HCT116 (cell line): Measurements from ENCODE around the gene ZNF655. TPM values are rescaled to one million over a fixed set of nuclear protein-coding genes. Genes with fewer than 3 reads are reported as not detected.

Experiments used
- ATAC-seq: fragments of 200-7000 bp; cut with Tn5 transposase; 2 replicates; pipeline ENCODE4 v1.9.1; 2020; ENCODE audit warnings: mild to moderate bottlenecking, moderate library complexity
- BruUV-seq: library from RNA; stranded (reverse); fragments of 400-500 nt; replicated peaks from 2 replicates; lab custom pipeline; 2021; lab: Mats Ljungman, UMichigan
- CTCF ChIA-PET: fragments of 300-600 bp; sonication (Branson Sonifier 250); formaldehyde crosslinking; loops from one replicate; lab custom pipeline; 2021; ENCODE audit warnings: antibody characterized with exemption; lab: Charles Lee
- POLR2A ChIA-PET: fragments of 300-600, 350-600 bp; sonication (Branson Sonifier 250); formaldehyde crosslinking; loops from one replicate; lab custom pipeline; 2021; ENCODE audit warnings: antibody characterized with exemption; lab: Charles Lee
- RAD21 ChIA-PET, 2 experiments: fragments of 300-600 bp; sonication (Branson Sonifier 250); formaldehyde crosslinking; loops; one replicate each; lab custom pipeline; 2023; ENCODE audit warnings: low total read pairs in 2 of 2; ENCODE audit not compliant: uncharacterized antibody in 2 of 2, unreplicated experiment in 2 of 2, low non-redundant PET in 1 of 2; lab: Charles Lee
- DNase-seq: peaks from one replicate; pipeline ENCODE4 v3.0.0-alpha.2; 2010; ENCODE audit warnings: low read depth, low spot score
- H2AFZ ChIP-seq: fragments of 200-600 bp; shearing (Covaris generic), sonication (generic); 2 replicates; pipeline ENCODE4 v1.6.1; 2017; ENCODE audit warnings: low read depth, mixed run types, mixed read lengths, antibody characterized with exemption, low read length; ENCODE audit not compliant: poor library complexity, severe bottlenecking
- H3K27ac ChIP-seq: 2 replicates; pipeline ENCODE4 v1.5.1; 2012; ENCODE audit warnings: low read depth, low read length
- H3K27me3 ChIP-seq: fragments of 200-600 bp; sonication (generic); 2 replicates; pipeline ENCODE4 v1.6.1; 2016; ENCODE audit warnings: mixed run types, low read length, mixed read lengths; ENCODE audit not compliant: insufficient read depth
- H3K36me3 ChIP-seq, 2 experiments: fragments of 200-500 bp in 1 of 2; fragments of 200-600 bp in 1 of 2; sonication (Bioruptor generic) in 1 of 2; sonication (generic) in 1 of 2; 2 replicates each; pipeline versions ENCODE4 v1.5.1 to v1.6.1; 2014 to 2016; ENCODE audit warnings: low read length in 2 of 2, inconsistent platforms in 1 of 2, mixed read lengths in 1 of 2, mixed run types in 1 of 2; ENCODE audit not compliant: insufficient read depth in 2 of 2, control insufficient read depth in 1 of 2
- H3K4me1 ChIP-seq, 2 experiments: fragments of 200-600 bp in 1 of 2; sonication (generic) in 1 of 2; 2 replicates each; pipeline versions ENCODE4 v1.5.1 to v1.6.1; 2012 to 2017; ENCODE audit warnings: low read length in 2 of 2, inconsistent platforms in 1 of 2, mild to moderate bottlenecking in 1 of 2, mixed read lengths in 1 of 2, mixed run types in 1 of 2, moderate library complexity in 1 of 2; ENCODE audit not compliant: insufficient read depth in 2 of 2, control insufficient read depth in 1 of 2
- H3K4me2 ChIP-seq: fragments of 200-600 bp; sonication (generic); 2 replicates; pipeline ENCODE4 v1.6.1; 2017; ENCODE audit warnings: mixed run types, low read length, mixed read lengths
- H3K4me3 ChIP-seq, 2 experiments: fragments of 200-600 bp in 1 of 2; sonication (generic) in 1 of 2; replicated peaks in 1 of 2; 2 replicates each; pipeline ENCODE4 v1.5.1; 2011 to 2016; ENCODE audit warnings: low read length in 2 of 2, control low read depth in 1 of 2, low read depth in 1 of 2, mild to moderate bottlenecking in 1 of 2, mixed read lengths in 1 of 2, mixed run types in 1 of 2
- H3K79me2 ChIP-seq: fragments of 200-600 bp; sonication (generic); 2 replicates; pipeline ENCODE4 v1.6.1; 2017; ENCODE audit warnings: mild to moderate bottlenecking, mixed run types, low read length, moderate library complexity, mixed read lengths; ENCODE audit not compliant: insufficient read depth
- H3K9ac ChIP-seq: fragments of 200-600 bp; sonication (generic); 2 replicates; pipeline ENCODE4 v1.6.1; 2016; ENCODE audit warnings: low read length, mixed read lengths
- H3K9me2 ChIP-seq: fragments of 200-600 bp; sonication (generic), shearing (Covaris generic); 2 replicates; pipeline ENCODE4 v1.6.1; 2017; ENCODE audit warnings: mixed run types, mild to moderate bottlenecking, moderate library complexity; ENCODE audit not compliant: insufficient read depth
- H3K9me3 ChIP-seq, 2 experiments: fragments of 200-500 bp in 1 of 2; fragments of 200-600 bp in 1 of 2; sonication (Bioruptor generic) in 1 of 2; sonication (generic) in 1 of 2; 2 replicates each; pipeline ENCODE4 v1.6.1; 2014 to 2017; ENCODE audit warnings: low read length in 2 of 2, mixed read lengths in 2 of 2, inconsistent platforms in 1 of 2, low read depth in 1 of 2, mild to moderate bottlenecking in 1 of 2, mixed run types in 1 of 2, moderate library complexity in 1 of 2; ENCODE audit not compliant: control insufficient read depth in 1 of 2, insufficient read depth in 1 of 2
- H4K20me1 ChIP-seq: fragments of 200-600 bp; sonication (generic), shearing (Covaris generic); 2 replicates; pipeline ENCODE4 v1.6.1; 2017; ENCODE audit warnings: mixed run types, mild to moderate bottlenecking, moderate library complexity; ENCODE audit not compliant: insufficient read depth
- RAD21 ChIP-seq: IDR thresholded peaks from 2 replicates; pipeline ENCODE4 v1.6.1; 2012; ENCODE audit warnings: low read depth, mild to moderate bottlenecking
- ZFX ChIP-seq: fragments of 450-650 bp; IDR thresholded peaks from 2 replicates; pipeline ENCODE4 v1.6.1; 2017
- intact Hi-C: fragments of 100-400 bp; cut with micrococcal nuclease; formaldehyde crosslinking; loops from 2 replicates; pipeline ENCODE4 v1.10.0; 2022
- total RNA-seq: library from RNA; stranded (reverse); gene quantifications from one replicate; pipeline ENCODE4 v1.2.1, GENCODE V29; 2021; ENCODE audit not compliant: unreplicated experiment
- TF ChIP-seq, protein P1 (sequence below), 3 experiments: fragments of 200-600 bp in 1 of 3; sonication (generic) in 1 of 3; IDR thresholded peaks in 2 of 3; conservative IDR thresholded peaks in 1 of 3; 2 replicates each; pipeline ENCODE4 v1.5.1; 2012 to 2017; ENCODE audit warnings: low read depth in 2 of 3, low read length in 2 of 3, antibody characterized with exemption in 1 of 3, borderline replicate concordance in 1 of 3, control low read depth in 1 of 3, mild to moderate bottlenecking in 1 of 3, mixed read lengths in 1 of 3, mixed run types in 1 of 3, moderate library complexity in 1 of 3; ENCODE audit not compliant: insufficient read depth in 1 of 3
- TF ChIP-seq, protein P2 (sequence below): IDR thresholded peaks from 2 replicates; pipeline ENCODE4 v1.6.1; 2012; ENCODE audit warnings: low read depth

ZNF655 gene
- total RNA-seq, 1 experiment from 2014 or later = 45.0 TPM

DNA sequence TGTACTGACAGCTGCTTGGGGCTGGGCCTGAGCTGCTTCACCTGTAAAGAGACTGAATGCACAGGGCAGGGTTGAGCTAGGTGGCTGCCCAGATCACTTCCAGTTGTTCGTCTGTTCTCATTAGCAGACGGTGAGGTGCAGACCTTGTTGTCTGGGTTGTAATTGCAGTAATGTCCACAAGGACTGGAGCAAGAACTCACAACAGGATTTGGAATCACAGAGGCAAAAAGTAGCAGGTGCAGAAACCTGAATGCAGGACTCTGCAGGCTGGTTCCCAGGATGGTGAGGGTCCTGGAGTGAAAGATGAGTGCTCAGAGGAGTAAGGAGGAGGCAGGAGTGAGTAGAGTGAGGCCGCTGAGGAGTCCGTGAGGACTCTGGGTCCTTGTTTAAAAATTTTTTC lies 67.5 kb downstream of the ZNF655 start:
- no peaks in the 10 kb centered on the region for H3K9me2 ChIP-seq
- no peaks in the 10 kb centered on the region for H3K4me1 ChIP-seq
- RAD21 ChIA-PET = no interaction called here
- BruUV-seq = no TSS peak
- H3K9ac ChIP-seq = no peak overlapping the region
- CTCF ChIA-PET = no interaction called here
- intact Hi-C loops = no loop called here
- H3K79me2 ChIP-seq = peaks cover 22% of the 10 kb centered on the region
- H3K27ac ChIP-seq = no peak overlapping the region
- POLR2A ChIA-PET = no interaction called here
- TF ChIP-seq, protein P1, sequence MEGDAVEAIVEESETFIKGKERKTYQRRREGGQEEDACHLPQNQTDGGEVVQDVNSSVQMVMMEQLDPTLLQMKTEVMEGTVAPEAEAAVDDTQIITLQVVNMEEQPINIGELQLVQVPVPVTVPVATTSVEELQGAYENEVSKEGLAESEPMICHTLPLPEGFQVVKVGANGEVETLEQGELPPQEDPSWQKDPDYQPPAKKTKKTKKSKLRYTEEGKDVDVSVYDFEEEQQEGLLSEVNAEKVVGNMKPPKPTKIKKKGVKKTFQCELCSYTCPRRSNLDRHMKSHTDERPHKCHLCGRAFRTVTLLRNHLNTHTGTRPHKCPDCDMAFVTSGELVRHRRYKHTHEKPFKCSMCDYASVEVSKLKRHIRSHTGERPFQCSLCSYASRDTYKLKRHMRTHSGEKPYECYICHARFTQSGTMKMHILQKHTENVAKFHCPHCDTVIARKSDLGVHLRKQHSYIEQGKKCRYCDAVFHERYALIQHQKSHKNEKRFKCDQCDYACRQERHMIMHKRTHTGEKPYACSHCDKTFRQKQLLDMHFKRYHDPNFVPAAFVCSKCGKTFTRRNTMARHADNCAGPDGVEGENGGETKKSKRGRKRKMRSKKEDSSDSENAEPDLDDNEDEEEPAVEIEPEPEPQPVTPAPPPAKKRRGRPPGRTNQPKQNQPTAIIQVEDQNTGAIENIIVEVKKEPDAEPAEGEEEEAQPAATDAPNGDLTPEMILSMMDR (IDR thresholded peaks at IDR 0.05 in 2 of 3, conservative IDR thresholded peaks at IDR 0.05 in 1 of 3; ENCODE audit: borderline replicate concordance in 1 of 3, insufficient read depth in 1 of 3, low read depth in 2 of 3, low read length in 2 of 3) = 0 out of 6 replicates have a peak, but pooled peaks of 2 of the 3 experiments have one; percentile 8 to 26
- TF ChIP-seq ZFX (no peak), RAD21 (no peak)
- TF ChIP-seq, protein P2, sequence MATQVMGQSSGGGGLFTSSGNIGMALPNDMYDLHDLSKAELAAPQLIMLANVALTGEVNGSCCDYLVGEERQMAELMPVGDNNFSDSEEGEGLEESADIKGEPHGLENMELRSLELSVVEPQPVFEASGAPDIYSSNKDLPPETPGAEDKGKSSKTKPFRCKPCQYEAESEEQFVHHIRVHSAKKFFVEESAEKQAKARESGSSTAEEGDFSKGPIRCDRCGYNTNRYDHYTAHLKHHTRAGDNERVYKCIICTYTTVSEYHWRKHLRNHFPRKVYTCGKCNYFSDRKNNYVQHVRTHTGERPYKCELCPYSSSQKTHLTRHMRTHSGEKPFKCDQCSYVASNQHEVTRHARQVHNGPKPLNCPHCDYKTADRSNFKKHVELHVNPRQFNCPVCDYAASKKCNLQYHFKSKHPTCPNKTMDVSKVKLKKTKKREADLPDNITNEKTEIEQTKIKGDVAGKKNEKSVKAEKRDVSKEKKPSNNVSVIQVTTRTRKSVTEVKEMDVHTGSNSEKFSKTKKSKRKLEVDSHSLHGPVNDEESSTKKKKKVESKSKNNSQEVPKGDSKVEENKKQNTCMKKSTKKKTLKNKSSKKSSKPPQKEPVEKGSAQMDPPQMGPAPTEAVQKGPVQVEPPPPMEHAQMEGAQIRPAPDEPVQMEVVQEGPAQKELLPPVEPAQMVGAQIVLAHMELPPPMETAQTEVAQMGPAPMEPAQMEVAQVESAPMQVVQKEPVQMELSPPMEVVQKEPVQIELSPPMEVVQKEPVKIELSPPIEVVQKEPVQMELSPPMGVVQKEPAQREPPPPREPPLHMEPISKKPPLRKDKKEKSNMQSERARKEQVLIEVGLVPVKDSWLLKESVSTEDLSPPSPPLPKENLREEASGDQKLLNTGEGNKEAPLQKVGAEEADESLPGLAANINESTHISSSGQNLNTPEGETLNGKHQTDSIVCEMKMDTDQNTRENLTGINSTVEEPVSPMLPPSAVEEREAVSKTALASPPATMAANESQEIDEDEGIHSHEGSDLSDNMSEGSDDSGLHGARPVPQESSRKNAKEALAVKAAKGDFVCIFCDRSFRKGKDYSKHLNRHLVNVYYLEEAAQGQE = no peak
- H3K4me2 ChIP-seq = no peak overlapping the region
- no peak for DNase-seq
- no peak overlapping the region for H3K4me3 ChIP-seq
- no peaks in the 10 kb centered on the region for H3K27me3 ChIP-seq
- H3K9me3 ChIP-seq = no peaks in the 10 kb centered on the region
- H4K20me1 ChIP-seq = no peaks in the 10 kb centered on the region
- H3K36me3 ChIP-seq = peaks cover 45 to 60% of the 10 kb centered on the region in 2 experiments; a peak in 3 of 4 replicates
- no peak overlapping the region for H2AFZ ChIP-seq
- no peak for ATAC-seq

Other genes with a start within 250 kb of the ZNF655 start
- gene ARPC1A, start 232.7 kb upstream of the ZNF655 start, total RNA-seq = 250 TPM
- gene ARPC1B, start 183.9 kb upstream of the ZNF655 start, total RNA-seq = 192 TPM
- 200 TPM for gene PDAP1, start 150.0 kb upstream of the ZNF655 start, total RNA-seq
- 154 TPM for gene BUD31, start 149.7 kb upstream of the ZNF655 start, total RNA-seq
- gene PTCD1, start 119.8 kb upstream of the ZNF655 start, total RNA-seq = 9.2 TPM
- gene CPSF4, start 119.7 kb upstream of the ZNF655 start, total RNA-seq = 67.0 TPM
- gene ATP5MF, start 92.5 kb upstream of the ZNF655 start, total RNA-seq = 351 TPM
- 8.2 TPM for gene ZNF789, start 85.8 kb upstream of the ZNF655 start, total RNA-seq
- 22.1 TPM for gene ZNF394, start 58.4 kb upstream of the ZNF655 start, total RNA-seq
- 10.2 TPM for gene ZKSCAN5, start 54.0 kb upstream of the ZNF655 start, total RNA-seq
- 4.7 TPM for gene FAM200A, start 6.5 kb upstream of the ZNF655 start, total RNA-seq
- 3.1 TPM for gene TMEM225B, start 39.6 kb downstream of the ZNF655 start, total RNA-seq
- 14.0 TPM for gene ZSCAN25, start 58.3 kb downstream of the ZNF655 start, total RNA-seq
- 1.5 TPM for gene CYP3A5, start 121.4 kb downstream of the ZNF655 start, total RNA-seq
- gene CYP3A7, start 176.6 kb downstream of the ZNF655 start, total RNA-seq = not detected
- 0.25 TPM for gene CYP3A4, start 225.5 kb downstream of the ZNF655 start, total RNA-seq